ENCODE results near the gene BCL2.
"Not testable (repeated sequence)": the region's sequence is repeated elsewhere in the genome, so short reads cannot be mapped to it uniquely, and the experiment has no call there.

Gene BCL2

DNA sequence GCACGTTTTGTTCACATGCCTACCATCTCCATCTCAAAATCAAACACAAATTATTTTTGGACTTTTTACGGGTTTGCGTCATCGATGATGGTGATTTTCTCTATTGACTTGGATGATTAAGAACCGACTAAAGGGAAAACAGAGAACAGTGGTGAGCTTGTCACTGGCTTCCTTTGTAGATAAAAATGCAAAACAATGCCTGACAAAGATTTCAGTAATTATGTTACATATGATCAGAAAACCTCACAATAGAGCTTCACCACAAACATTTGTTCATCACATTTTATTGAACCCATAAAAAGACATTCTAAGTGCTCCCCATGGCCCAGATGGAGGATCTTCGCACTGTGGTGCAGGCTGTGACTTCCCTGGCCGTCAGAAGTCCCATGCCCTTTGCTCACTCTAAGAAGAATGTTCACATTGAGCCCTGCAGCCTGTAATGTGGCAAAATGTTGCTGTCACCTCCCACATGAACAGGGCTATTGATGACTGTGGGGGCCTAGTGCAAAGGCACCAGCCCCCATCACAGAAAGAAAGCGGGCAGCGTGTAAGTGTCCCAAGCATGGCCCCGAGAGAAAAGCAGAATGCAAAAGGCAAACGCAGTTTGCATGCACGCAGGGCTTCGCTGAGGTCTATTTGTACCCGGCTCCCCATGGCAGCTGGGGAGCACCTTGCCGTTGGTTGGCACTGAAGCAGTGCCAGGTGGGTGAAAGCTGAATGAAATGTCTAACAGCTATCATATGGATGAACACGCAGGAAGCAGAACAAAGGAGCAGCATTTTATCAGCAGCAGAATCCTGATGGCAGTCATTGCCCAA is 60.6 kb downstream of the BCL2 start:
- DNase-seq (ENCODE audit: low read depth) = no peak

DNA sequence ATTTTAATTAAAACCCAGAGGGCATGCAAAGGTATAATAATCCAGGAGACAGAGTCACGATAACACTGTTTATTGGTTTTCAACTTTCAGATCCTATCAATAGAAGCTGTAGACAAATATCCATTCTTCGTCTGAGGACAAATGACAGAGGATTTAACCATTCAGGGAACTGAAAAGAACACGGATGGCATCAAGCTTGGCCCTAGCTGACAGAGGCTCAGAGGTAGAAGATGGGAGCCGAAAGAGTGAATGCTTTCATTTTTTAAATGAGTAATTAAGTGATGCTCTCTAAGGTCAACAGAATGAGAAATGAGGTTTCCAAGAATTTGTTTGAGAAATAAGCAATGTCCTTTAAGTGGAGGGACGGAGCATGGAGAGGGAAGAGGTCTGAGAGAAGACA is 62.1 kb downstream of the BCL2 start:
- DNase-seq (ENCODE audit: low read depth) = no peak

DNA sequence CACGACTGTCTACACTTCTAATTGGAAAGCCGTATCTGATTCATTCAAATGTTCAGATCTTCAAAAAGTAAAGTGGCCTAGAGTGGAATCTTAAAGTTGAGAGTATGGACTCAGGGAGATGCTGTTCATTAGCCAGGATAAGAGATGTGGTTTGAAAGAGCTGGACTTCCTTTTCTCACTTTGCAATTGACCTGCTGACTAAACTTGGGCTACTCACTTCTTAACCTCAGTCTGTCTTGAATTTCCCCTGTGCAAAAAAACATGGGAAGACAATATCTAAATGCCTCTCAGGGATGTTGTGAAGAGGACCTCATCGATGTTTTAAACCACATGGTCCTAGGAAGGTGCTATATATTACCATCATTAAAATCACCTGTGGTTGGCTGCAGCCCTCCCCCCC is 64.1 kb downstream of the BCL2 start:
- DNase-seq (ENCODE audit: low read depth) = no peak

DNA sequence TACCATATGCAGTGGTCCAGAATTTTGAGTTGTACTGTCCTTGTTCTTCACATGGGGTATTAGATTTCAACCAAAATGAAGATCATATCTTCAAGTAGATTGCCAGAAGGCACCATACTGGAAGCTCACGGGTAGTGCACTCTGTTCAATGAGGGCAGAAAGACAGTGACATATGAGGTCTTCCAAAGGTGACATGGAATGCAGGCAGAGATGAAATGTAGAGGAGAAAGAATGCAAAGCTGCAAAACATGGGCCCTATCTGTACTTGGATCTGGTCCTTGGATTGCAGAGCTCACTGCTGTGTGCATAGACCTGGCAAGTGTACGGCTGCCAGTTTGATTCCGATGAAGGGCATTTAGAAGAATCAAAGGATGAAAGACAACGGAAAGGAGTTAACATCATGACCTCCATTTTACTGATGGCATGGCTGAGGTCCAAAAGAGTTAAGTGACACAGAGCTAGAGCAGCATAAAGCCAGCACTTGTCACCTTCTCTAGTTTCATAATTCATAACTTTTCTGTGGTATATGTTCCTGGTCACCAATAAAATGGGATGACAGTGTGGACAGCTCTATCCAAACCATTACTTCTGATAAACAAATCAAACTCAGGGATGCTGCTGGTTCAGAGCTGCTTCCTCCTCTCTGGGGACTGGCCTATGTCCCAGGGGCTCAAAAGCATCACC is 64.7 kb downstream of the BCL2 start:
- DNase-seq (ENCODE audit: low read depth) = no peak

DNA sequence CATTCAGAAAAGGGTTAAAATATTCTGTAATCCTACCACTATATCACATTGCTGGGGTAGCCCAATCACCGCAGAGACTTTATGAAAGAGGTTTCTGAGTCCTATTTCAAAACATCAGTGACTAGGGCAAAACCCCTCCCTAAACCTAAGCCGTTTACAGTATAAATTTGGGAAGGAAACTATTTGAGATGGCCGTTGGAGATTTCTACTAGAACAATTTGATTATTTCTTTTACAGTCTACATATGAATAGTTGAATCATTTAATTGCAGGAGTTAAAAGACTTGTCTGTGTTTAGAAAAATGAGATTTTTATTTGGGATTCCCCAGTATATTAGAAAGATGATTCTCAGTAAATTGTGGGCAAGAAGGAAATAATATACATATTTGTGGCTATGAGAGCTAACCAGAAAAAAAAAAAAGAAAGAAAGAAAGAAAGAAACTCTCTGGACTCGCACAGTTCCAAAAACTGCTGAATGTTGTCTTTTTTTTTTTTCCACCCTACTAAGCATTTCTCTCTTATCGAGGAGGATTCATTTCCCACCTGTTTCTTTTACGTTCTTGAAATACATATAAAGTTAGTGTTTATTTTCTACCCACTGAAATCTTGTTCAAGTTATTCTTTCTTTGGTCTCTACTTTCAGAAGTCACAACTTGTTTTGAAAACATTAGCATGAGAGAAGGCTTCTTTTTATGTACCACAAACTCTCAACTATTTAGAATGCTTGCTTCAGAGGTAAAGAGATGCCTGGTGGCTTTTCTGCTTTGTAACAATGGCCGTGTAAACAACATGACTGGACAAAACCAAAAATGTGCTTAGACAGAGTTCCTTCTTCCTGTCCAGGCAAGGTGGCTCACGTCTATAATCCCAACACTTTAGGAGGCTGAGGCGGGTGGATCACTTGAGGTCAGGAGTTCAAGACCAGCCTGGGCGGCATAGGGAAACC is 65.9 kb downstream of the BCL2 start:
- no peak for DNase-seq (ENCODE audit: low read depth)

DNA sequence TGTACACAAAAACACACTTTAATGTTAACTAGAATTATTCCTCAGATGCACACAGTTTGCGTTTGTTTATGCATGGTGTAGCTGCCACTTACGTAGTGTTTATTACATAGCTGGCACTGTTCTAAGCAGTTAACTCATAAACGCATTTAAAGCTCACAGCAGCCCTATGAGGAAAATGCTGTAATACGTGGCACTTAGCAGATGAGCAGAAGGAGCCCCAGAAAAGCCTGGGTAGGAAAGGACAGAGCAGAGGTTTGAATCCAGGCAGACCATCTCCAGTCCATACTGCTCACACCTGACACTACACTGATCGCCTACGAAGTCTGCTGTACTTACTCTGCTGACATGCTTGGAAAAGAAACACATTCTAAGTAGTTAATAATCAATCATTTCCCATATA is 66.6 kb downstream of the BCL2 start:
- DNase-seq (ENCODE audit: low read depth) = no peak

DNA sequence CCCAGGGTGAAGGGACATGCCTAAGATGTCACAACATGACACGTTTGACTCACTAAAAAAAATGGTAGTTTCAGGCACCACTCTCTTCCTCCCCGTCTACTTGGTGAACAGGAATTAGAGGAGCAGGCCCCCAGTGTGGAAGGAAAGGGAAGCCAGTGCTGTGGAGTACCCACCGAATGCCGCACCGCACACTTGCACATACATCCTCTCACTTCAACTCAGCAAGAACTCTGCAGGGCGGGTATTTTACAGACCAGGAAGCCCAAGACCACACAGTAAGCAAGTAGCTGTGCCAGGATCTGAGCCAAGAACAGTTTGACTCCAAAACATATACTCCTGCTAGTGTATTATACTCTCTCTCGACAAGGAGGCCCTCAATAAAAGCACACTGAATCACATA is 69.8 kb downstream of the BCL2 start:
- DNase-seq (ENCODE audit: low read depth) = no peak

DNA sequence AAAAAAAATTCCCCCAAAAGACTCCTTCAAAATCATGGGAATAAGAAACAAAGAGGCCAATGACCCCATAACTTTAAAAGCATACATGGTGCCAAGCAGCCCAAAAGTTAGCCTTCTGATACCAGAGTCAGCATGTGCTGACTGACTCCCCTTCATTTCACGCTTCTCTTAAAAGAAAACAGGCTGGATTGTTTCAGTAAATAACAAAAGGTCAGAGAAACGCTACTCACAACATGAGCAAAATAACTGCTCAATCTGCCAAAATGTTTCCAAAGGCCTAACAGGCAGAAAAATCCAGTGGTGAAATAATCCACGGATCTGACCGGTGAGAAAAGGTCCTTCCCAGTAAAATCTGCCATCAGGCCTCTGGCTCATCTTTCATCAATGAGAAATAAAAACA is 71.6 kb downstream of the BCL2 start:
- no peak for DNase-seq (ENCODE audit: low read depth)

DNA sequence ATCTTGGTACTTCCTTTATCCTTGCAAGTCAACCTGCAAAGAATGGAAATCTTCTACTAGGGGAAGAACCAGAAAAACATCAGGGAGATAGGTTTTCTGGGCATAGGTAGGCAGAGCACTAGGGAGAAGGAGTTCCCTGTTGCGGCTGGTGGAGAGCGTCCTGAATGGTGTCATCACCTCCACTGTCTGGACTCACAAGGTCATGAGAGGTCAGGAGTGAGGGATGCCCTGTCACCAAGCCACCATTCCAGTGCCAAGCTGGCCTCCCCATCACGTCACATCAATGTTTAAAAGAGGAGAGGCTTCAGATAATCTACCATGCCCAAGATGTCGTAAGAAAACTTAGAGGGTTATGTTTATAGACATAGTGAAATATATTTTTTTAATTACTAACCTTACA is 72.1 kb downstream of the BCL2 start:
- no peak for DNase-seq (ENCODE audit: low read depth)

DNA sequence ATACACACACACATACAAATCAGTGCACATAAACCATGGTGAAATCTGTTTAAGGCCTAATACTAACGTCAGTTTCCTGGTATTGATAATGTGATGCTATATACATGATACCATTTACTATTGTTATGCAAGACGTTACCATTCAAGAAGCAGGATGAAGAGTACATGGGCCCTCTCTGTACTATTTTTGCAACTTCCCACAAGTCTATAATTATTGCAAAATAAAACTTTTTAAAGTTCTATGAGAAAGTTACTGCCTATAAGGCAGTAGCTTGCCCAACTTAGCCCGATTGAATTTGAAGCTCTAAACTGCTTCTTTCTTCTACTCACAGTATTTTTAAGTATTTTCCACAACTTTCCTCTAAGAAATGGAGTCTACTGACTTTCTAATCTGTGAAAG is 74.0 kb downstream of the BCL2 start:
- DNase-seq (ENCODE audit: low read depth) = no peak

DNA sequence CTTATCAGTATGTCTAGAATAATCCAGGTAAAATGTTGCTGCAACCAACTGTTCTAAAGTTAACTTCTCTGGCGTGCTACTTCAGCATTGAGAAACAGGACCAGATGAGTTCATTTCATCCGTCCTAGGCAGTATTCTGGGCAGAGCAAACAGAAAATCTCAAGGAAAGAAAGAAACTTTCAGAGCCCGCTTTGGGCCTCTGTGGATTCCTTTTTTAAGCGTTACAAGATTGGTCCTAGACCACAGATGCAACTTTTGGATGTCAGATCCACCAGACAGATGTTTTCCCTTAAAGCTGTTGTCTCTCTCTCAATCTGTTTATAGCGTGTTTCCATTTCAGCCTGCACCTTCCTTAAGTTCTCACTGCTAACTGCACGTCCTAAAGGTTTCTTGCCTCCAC is 75.0 kb downstream of the BCL2 start:
- DNase-seq (ENCODE audit: low read depth) = no peak

DNA sequence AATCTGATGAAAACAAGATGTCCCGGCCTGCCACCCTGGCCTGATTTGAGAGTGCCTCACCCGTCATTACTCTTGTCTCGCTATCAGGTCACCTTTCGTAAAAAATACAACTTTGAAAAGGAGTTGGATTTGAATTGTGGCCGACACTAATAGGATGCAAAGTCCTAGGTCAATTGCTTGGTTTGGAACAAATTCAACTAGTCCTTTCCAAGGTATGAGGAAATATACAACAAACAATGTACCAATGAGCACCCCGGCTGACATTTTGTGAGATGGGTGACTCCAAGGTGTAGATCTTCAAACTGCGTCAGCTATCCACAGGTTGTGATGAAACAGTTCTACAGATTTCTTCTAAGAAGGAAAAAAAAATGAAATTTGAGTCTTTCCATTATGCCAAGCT is 77.8 kb downstream of the BCL2 start:
- no peak for DNase-seq (ENCODE audit: low read depth)

DNA sequence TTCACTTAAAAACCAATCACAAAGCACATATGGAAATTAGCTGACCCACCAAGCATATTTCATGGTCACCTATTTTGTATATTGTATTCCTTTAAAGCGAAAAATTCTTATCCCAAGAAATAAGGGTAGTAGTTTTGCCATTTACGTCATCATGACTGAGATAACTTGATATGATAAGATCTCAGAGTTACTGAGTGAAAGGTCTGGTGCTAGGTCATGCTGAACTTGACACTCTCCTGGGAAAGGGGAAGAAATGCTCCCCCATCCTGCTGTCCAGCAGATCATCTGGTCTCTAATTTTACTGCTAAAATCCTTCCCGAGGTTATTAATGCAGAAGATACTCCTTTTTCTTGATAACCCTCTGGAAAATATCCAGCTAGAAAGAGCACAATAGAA is 78.3 kb downstream of the BCL2 start:
- DNase-seq (ENCODE audit: low read depth) = no peak

DNA sequence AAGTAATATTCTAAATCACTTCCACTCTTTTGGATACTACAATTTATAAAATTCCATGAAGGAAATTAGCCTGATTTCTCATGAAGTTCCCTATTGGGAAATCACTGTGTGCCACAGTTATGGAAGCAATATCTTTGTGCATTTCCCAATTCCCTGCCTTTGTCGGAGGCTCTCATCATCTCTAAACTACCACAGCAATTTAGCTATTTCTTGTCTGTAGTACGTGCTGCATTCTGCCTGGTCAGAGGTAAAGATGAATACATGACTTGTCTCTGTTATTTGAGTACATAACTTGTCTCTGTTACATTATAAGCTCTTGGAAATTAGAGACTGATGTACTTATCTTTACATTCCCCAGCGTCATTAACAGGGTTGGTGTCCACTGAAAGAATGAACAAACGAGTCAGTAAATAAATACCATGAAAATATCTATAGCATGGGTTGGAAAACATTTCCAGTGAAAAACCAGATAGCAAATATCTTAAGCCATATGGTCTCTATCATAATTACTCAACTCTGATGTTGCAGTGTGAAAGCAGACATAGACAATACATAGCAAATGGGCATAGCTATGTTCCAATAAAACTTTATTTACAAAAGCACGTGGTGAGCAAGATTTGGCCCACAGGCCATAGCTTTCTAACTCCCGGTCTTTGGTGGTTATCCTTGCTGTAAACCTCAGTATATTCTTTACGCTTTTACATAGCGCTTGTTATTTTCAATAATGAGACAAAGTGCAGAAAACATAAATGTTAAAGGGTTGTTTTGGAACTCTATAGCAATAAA is 78.8 kb downstream of the BCL2 start:
- no peak for DNase-seq (ENCODE audit: low read depth)

DNA sequence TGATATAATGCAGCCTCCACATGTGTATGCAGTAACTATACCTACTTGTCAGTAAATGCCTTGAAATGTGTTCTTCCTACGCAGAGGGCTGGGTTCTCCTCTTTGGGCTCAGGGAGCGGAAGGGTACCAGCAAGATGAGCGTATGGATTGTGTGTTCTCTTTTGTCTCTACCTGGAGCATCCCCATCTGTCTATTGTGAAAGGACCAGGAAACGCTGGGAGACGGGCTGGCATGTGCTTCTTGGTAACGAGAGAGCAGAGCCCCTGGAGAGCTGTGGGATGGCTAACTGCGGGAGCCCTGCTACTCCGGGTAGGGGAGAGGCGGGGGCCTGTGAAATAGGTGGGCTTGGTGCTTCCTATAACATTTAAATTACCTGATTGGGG is 80.9 kb downstream of the BCL2 start:
- no peak for DNase-seq (ENCODE audit: low read depth)

DNA sequence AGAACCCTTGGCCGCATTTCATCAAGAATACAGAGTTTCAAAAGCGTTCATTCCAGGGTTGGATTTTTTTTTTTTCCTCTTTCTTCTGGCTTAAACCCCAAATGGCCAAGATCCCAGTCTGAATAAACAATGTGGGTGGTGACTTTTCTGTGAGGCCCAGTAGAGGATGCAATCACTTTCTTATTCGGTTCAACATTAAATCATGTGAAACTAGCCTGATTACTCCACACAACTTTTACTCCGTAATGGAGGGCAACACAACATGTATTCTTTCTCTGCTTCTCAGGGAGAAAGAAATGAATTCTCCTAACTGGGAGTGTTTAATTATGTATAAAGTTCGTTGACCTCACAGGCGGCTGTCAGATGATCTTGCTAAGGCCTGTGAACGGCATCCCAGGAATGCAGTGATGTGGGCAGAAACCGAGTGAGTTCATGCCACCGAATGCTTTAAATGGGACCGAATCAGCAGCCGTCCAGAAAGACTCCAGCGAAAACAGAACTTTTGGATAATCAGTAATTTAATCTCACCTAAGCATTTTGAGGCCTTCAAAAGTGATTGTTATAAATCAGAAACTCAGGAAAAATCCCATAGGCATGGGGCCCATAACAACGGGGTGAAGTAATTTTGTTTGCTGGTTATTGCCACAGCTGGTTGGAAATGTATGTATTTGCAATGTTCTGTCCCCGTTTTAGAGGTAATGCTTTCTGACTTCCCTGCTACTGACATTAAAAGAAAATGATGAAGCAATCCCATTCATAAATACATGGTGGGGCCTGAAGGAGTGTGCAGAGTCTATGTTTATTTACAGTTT is 81.5 kb downstream of the BCL2 start:
- DNase-seq (ENCODE audit: low read depth) = peak; percentile 75

DNA sequence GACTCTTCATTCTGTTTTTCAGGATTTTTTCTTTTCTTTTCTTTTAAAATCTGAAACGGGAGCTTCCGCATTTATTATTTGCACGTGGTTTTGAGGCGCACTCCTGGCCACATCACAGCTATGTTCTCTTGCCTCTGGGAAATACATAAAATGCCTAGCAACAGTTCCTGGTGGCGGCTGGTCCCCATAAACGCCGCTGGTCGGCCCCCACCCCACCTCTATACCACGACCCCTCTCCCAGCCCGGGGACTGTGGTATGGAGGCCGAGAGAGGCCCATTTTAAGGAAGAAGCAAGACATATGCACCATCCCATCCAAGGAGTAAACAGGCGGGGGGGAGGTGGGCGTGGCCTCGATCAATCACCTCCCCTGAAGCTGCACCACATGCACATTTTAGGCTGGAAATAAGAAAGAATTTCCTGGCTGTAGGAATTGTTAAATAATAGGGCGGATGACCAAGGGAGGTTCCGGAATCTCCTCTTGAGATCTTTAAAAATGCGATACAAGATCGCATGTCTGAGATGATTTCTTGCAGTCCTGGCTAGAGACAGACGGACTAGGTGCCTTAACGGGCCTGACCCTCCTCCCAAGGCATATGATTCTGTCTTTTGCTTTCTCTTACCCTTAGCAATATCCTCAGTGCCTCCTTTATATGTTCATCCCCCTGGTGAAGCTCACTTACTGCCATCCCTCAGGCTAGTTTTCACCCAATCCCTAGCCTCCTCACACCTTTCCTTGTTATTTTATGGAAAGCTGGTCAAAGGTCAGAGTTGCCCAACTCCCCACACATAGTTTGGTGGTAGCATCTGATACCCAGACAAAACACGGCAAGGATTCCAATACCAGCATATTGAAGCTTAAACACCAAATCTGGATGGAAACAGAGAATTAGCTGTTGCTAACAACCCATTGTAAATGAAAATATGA is 82.4 kb downstream of the BCL2 start:
- DNase-seq (ENCODE audit: low read depth) = no peak

DNA sequence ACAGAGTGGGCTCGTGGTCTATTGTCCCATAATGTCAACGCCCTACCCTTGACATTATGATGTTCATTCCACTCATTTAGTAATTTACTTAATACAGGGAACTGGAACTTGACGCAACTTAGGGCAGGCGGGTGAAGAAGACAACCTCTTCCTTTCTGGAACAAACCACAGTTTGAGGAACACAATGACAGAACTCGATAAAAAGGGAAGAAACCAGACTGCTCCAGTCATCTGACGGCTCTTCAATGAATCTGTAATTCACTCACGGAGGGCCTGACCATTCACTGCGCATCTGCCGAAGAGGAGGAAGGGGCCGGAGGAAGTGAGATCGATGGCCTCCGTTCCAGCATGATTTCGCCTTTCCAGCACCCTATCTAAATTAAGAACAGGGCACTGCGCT is 83.2 kb downstream of the BCL2 start:
- no peak for DNase-seq (ENCODE audit: low read depth)

DNA sequence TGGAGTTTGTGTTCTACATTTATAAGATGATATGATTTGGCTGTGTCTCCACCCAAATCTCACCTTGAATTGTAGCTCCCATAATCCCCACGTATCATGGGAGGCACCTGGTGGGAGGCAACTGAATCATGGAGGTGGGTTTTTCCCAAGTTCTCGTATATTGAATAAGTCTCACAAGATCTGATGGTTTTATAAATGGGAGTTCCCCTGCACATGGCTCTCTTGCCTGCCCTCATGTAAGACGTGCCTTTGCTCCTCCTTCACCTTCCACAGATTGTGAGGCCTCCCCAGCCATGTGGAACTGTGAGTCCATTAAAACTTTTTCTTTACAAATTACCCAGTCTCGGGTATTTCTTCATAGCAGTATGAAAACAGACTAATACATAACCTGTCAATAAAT is 83.6 kb downstream of the BCL2 start:
- DNase-seq (ENCODE audit: low read depth) = not testable (repeated sequence)

DNA sequence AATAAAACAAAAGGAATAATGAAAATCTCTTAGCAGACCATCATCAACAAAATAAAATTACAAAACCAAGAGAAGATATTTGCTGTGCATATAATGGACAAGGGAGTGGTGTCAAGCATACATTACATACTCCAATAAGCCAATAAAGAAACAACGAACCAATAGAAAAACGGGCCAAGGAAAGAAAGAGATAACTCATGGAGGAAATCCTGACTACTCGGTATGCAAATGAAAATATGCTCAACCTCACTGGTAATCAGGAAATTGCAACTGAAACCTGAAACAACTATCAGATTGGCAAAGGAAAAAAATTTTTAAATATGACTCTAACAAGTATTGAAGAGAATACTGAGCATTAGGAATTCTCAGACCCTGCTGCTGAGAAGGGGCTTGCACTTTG is 84.7 kb downstream of the BCL2 start:
- DNase-seq (ENCODE audit: low read depth) = no peak
